NCI-H1417 (cell line): Measurements from ENCODE around the gene ADGRG3.

Experiments
- DNase-seq, 3 experiments: peaks; one replicate each; lab custom pipeline; 2025; lab: John Stamatoyannopoulos, UW

The ADGRG3 gene

GRCh38 chr16:57736419-57737351 is 68.6 kb downstream of the ADGRG3 start:
- DNase-seq, result peak in 2 of 3 experiments; percentile 60 to 77

GRCh38 chr16:57738844-57739243 is 70.7 kb downstream of the ADGRG3 start:
- DNase-seq, result no peak
